H1 (cell line): Measurements from ENCODE around the gene MARCKS. TPM values are rescaled to one million over a fixed set of nuclear protein-coding genes. Genes with fewer than 3 reads are reported as not detected.
"Not testable (repeated sequence)": the region's sequence is repeated elsewhere in the genome, so short reads cannot be mapped to it uniquely, and the experiment has no call there.

Experiments
- CTCF ChIA-PET: fragments of 300-600 bp; sonication (Branson Sonifier 250); formaldehyde crosslinking; loops from one replicate; lab custom pipeline; 2021; ENCODE audit not compliant: partially characterized antibody; lab: Charles Lee
- POLR2A ChIA-PET: fragments of 300-600 bp; sonication (Branson Sonifier 250); formaldehyde crosslinking; loops from one replicate; lab custom pipeline; 2021; ENCODE audit warnings: inconsistent platforms; ENCODE audit not compliant: partially characterized antibody; lab: Charles Lee
- DNase-seq, 2 experiments: peaks; one replicate each; pipeline versions ENCODE4 v3.0.0 to v3.0.0-alpha.2; 2010 to 2022; ENCODE audit warnings: low spot score in 2 of 2, low read depth in 1 of 2, mixed read lengths in 1 of 2
- FAIRE-seq: peaks from 2 replicates; lab custom pipeline; 2011; peaks lifted over from hg19 to GRCh38; lab: Jason Lieb, UNC
- H2AFZ ChIP-seq: 2 replicates; pipeline ENCODE4 v1.8.1; 2012; ENCODE audit warnings: low read length, inconsistent platforms
- H2AK5ac ChIP-seq: 2 replicates; pipeline ENCODE4 v1.6.1; 2013; ENCODE audit warnings: low read depth, low read length
- H2BK120ac ChIP-seq: replicated peaks from 2 replicates; pipeline ENCODE3; 2013; ENCODE audit warnings: low read depth, low read length, inconsistent platforms
- H2BK12ac ChIP-seq: 2 replicates; pipeline ENCODE4 v1.6.1; 2013; ENCODE audit warnings: low read depth, low read length
- H2BK15ac ChIP-seq: 2 replicates; pipeline ENCODE4 v1.6.1; 2013; ENCODE audit warnings: low read length
- H2BK20ac ChIP-seq: 2 replicates; pipeline ENCODE4 v1.6.1; 2013; ENCODE audit warnings: low read length
- H2BK5ac ChIP-seq: 2 replicates; pipeline ENCODE4 v1.6.1; 2013; ENCODE audit warnings: low read depth, low read length
- H3K14ac ChIP-seq: 2 replicates; pipeline ENCODE4 v1.6.1; 2013; ENCODE audit warnings: inconsistent platforms; ENCODE audit not compliant: insufficient read length
- H3K18ac ChIP-seq: 2 replicates; pipeline ENCODE4 v1.6.1; 2013; ENCODE audit warnings: low read length; ENCODE audit errors: extremely low read depth
- H3K23ac ChIP-seq: 2 replicates; pipeline ENCODE4 v1.6.1; 2013; ENCODE audit warnings: inconsistent platforms; ENCODE audit not compliant: insufficient read length
- H3K23me2 ChIP-seq: 2 replicates; pipeline ENCODE4 v1.6.1; 2013; ENCODE audit warnings: low read depth, low read length
- H3K27ac ChIP-seq: 2 replicates; pipeline ENCODE4 v1.6.1; 2011; ENCODE audit warnings: low read depth, low read length, inconsistent platforms
- H3K27me3 ChIP-seq, 4 experiments: replicated peaks in 1 of 4; 1 replicate in 1 of 4; 2 replicates in 3 of 4; pipeline versions ENCODE4 v1.6.1 to v1.8.1; 2011 to 2013; ENCODE audit warnings: low read length in 3 of 4, mild to moderate bottlenecking in 3 of 4, inconsistent platforms in 2 of 4, mixed read lengths in 2 of 4, moderate library complexity in 1 of 4; ENCODE audit not compliant: control insufficient read depth in 3 of 4, insufficient read depth in 3 of 4; ENCODE audit errors: extremely low read depth in 1 of 4
- H3K36me3 ChIP-seq, 4 experiments: 2 replicates each; pipeline versions ENCODE4 v1.6.1 to v1.8.1; 2011 to 2013; ENCODE audit warnings: mild to moderate bottlenecking in 4 of 4, low read length in 3 of 4, moderate library complexity in 2 of 4, control low read depth in 1 of 4, inconsistent platforms in 1 of 4; ENCODE audit not compliant: insufficient read depth in 4 of 4, control insufficient read depth in 2 of 4
- H3K4ac ChIP-seq: replicated peaks from 2 replicates; pipeline ENCODE3; 2013; ENCODE audit warnings: low read length, low read depth, mixed read lengths, inconsistent platforms; ENCODE audit not compliant: insufficient read length
- H3K4me1 ChIP-seq, 4 experiments: replicated peaks in 1 of 4; 1 replicate in 1 of 4; 2 replicates in 3 of 4; pipeline versions ENCODE4 v1.6.1 to v1.8.1; 2011 to 2013; ENCODE audit warnings: low read length in 3 of 4, inconsistent platforms in 2 of 4, mixed read lengths in 1 of 4; ENCODE audit not compliant: insufficient read depth in 4 of 4, control insufficient read depth in 3 of 4
- H3K4me2 ChIP-seq, 2 experiments: 2 replicates each; pipeline versions ENCODE4 v1.6.1 to v1.8.1; 2011 to 2013; ENCODE audit warnings: low read depth in 2 of 2, low read length in 2 of 2, control low read depth in 1 of 2, inconsistent platforms in 1 of 2, mild to moderate bottlenecking in 1 of 2; ENCODE audit not compliant: insufficient read depth in 1 of 2
- H3K4me3 ChIP-seq, 4 experiments: fragments of 200-600, 300-600 bp in 1 of 4; sonication (generic), shearing (Covaris generic), sonication (Bioruptor Twin) in 1 of 4; 2 replicates each; pipeline versions ENCODE4 v1.5.1 to v1.8.1; 2011 to 2016; ENCODE audit warnings: low read length in 4 of 4, low read depth in 3 of 4, control low read depth in 2 of 4, inconsistent platforms in 2 of 4, mild to moderate bottlenecking in 2 of 4, mixed read lengths in 1 of 4, moderate library complexity in 1 of 4; ENCODE audit not compliant: insufficient read depth in 2 of 4; ENCODE audit errors: extremely low read depth in 1 of 4
- H3K56ac ChIP-seq: replicated peaks from 2 replicates; pipeline ENCODE3; 2013; ENCODE audit warnings: low read depth, mild to moderate bottlenecking, mixed read lengths, low read length, inconsistent platforms; ENCODE audit not compliant: insufficient read length
- H3K79me1 ChIP-seq: 2 replicates; pipeline ENCODE4 v1.6.1; 2013; ENCODE audit warnings: low read depth, low read length, control low read depth
- H3K79me2 ChIP-seq, 2 experiments: 2 replicates each; pipeline versions ENCODE4 v1.6.1 to v1.8.1; 2012 to 2013; ENCODE audit warnings: low read length in 2 of 2, mild to moderate bottlenecking in 2 of 2, inconsistent platforms in 1 of 2; ENCODE audit not compliant: insufficient read depth in 2 of 2, control insufficient read depth in 1 of 2
- H3K9ac ChIP-seq, 4 experiments: replicated peaks in 1 of 4; 1 replicate in 1 of 4; 2 replicates in 3 of 4; pipeline versions ENCODE4 v1.6.1 to v1.8.1; 2011 to 2013; ENCODE audit warnings: low read depth in 3 of 4, low read length in 3 of 4, control low read depth in 2 of 4, mild to moderate bottlenecking in 2 of 4, moderate library complexity in 2 of 4, inconsistent platforms in 1 of 4; ENCODE audit errors: extremely low read depth in 1 of 4
- H3K9me3 ChIP-seq, 2 experiments: 2 replicates each; pipeline versions ENCODE4 v1.6.1 to v1.8.1; 2012 to 2013; ENCODE audit warnings: mild to moderate bottlenecking in 2 of 2, moderate library complexity in 2 of 2, control low read depth in 1 of 2, inconsistent platforms in 1 of 2, low read depth in 1 of 2, low read length in 1 of 2, mixed read lengths in 1 of 2; ENCODE audit not compliant: insufficient read depth in 2 of 2
- H4K20me1 ChIP-seq, 2 experiments: replicated peaks in 1 of 2; 2 replicates each; pipeline versions ENCODE3 to v1.8.1; 2011 to 2013; ENCODE audit warnings: inconsistent platforms in 2 of 2, low read length in 2 of 2, mild to moderate bottlenecking in 1 of 2; ENCODE audit not compliant: insufficient read depth in 2 of 2, control insufficient read depth in 1 of 2
- H4K5ac ChIP-seq: 2 replicates; pipeline ENCODE4 v1.6.1; 2013; ENCODE audit warnings: low read length, low read depth, mixed read lengths, inconsistent platforms; ENCODE audit not compliant: insufficient read length
- H4K8ac ChIP-seq: 2 replicates; pipeline ENCODE4 v1.8.0; 2013; ENCODE audit warnings: mild to moderate bottlenecking, moderate library complexity, low read length, inconsistent platforms; ENCODE audit not compliant: insufficient read depth; ENCODE audit errors: extremely low read depth
- H4K91ac ChIP-seq: replicated peaks from 2 replicates; pipeline ENCODE3; 2013; ENCODE audit warnings: low read length, mixed read lengths, inconsistent platforms; ENCODE audit not compliant: insufficient read length
- WGBS, 2 experiments: shearing (Covaris generic) in 1 of 2; methylation state at CpG; one replicate each; pipeline versions ENCODE4 v1.1.6 to v1.1.7; 2013 to 2015; ENCODE audit warnings: low lambda C conversion rate in 2 of 2, mixed read lengths in 2 of 2, inconsistent platforms in 1 of 2, low coverage in 1 of 2, missing lambda C conversion rate in 1 of 2; ENCODE audit not compliant: insufficient replicate concordance in 2 of 2, insufficient coverage in 1 of 2, insufficient read length in 1 of 2; ENCODE audit errors: extremely low coverage in 1 of 2, missing lambda C conversion rate in 1 of 2; 5-methylcytosine and 5-hydroxymethylcytosine counted together
- polyA plus RNA-seq, 7 experiments: library from polyadenylated mRNA; depleted of rRNA in 3 of 7; stranded (reverse) in 5 of 7; unstranded in 2 of 7; fragments of >200 nt in 5 of 7; fragments of 200-250 nt in 2 of 7; gene quantifications; 1 replicate in 5 of 7; 2 replicates in 1 of 7; 4 replicates in 1 of 7; pipeline versions ENCODE4 v1.2.1 to v1.2.3, GENCODE V29; 2011 to 2013; ENCODE audit warnings: missing spikeins in 2 of 7, mixed read lengths in 2 of 7
- total RNA-seq: library from RNA; stranded (reverse); fragmentation: NEBNext Ultra II Directional; extraction: Animal tissue kit (Norgen Biotek cat#: 25700); gene quantifications from 2 replicates; pipeline ENCODE4 v1.2.1, GENCODE V29; 2021

The MARCKS gene
- total and polyA plus RNA-seq, 2 of the 8 experiments (the other 6 are each of a cell fraction or from before 2014, with no cell fraction given), result 26.6 to 111 TPM

DNA sequence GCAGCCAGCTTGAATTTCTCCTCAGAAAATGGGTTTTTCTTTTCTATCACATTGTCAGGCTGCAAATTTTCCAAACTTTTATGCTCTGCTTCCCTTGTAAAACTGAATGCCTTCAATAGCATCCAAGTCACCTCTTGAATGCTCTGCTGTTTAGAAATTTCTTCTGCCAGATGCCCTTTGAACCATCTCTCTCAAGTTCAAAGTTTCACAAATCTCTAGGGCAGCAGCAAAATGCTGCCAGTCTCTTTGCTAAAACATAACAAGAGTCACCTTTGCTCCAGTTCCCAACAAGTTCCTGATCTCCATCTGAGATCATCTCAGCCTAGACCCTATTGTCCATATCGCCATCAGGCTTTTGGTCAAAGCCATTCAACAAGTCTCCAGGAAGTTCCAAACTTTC lies 53.1 kb downstream of the MARCKS start:
- POLR2A ChIA-PET, DNase-seq, H3K9me3 ChIP-seq, H2BK120ac ChIP-seq, H3K27me3 ChIP-seq, H4K91ac ChIP-seq, H3K23ac ChIP-seq, H3K4me1 ChIP-seq, H4K8ac ChIP-seq, H4K5ac ChIP-seq, H3K79me2 ChIP-seq, H3K4me3 ChIP-seq, H3K27ac ChIP-seq, H2AFZ ChIP-seq, H3K23me2 ChIP-seq, H2BK5ac ChIP-seq, H3K14ac ChIP-seq, H2BK12ac ChIP-seq, H3K4me2 ChIP-seq, H2BK15ac ChIP-seq, H3K4ac ChIP-seq, H2BK20ac ChIP-seq, H3K56ac ChIP-seq, H3K18ac ChIP-seq, H3K36me3 ChIP-seq, H4K20me1 ChIP-seq, H2AK5ac ChIP-seq, H3K79me1 ChIP-seq, FAIRE-seq, H3K9ac ChIP-seq: not testable (repeated sequence)
- 89% methylated on average over 1 of the region's 1 CpG; no CpG with 5 or more reads in 1 of the 2 experiments for WGBS, 2 experiments
- CTCF ChIA-PET, result interaction anchor here (0.8 to 2.9 kb wide), 13 partner anchors 10 to 618 kb away, joined by 3 to 17 read pairs (median 5); no protein-coding TSS in a partner anchor

Other genes with a start within 250 kb of the MARCKS start
- 374 and 383 TPM in 2 replicates for gene HDAC2, start 113.8 kb downstream of the MARCKS start, total RNA-seq
- 205 and 323 TPM in 2 replicates for gene HDAC2, start 113.8 kb downstream of the MARCKS start, polyA plus RNA-seq (2011; rRNA removed)